Measurements from ENCODE around the gene ZC3H7A. TPM values are rescaled to one million over a fixed set of nuclear protein-coding genes. Genes with fewer than 3 reads are reported as not detected.

ZC3H7A gene
- total and polyA plus RNA-seq, 7 donors: 11.7 to 69.6 (median 30.7) TPM

- peaks cover 0 to 18% of the 10 kb centered on the region in 2 donors for H3K36me3 ChIP-seq (ENCODE audit: insufficient read depth in 1 of 2, low read depth in 1 of 2)
- intact Hi-C loops (cut with DNase I): no loop called here
- peak overlapping the region; percentile 99 for H3K4me3 ChIP-seq
- no peak for ATAC-seq
- WGBS, 3 donors: 17 to 32% (median 19%) methylated on average over 2 of the region's 2 CpGs
- no peak for TF ChIP-seq CTCF (IDR thresholded peaks at IDR 0.05)
- H3K27ac ChIP-seq: peak overlapping the region; percentile 98
- H3K4me1 ChIP-seq: peaks cover 72% of the 10 kb centered on the region
- no peaks in the 10 kb centered on the region for H3K9me3 ChIP-seq
- no peak for DNase-seq
- no peaks in the 10 kb centered on the region for H3K27me3 ChIP-seq (ENCODE audit: insufficient read depth in 3 of 3, low read length in 2 of 3)
Observed at GRCh38 chr16:11794447-11794846, 2.6 kb downstream of the ZC3H7A start.

- peak overlapping the region; percentile 98 for H3K27ac ChIP-seq
Observed at GRCh38 chr16:11793840-11794239, 3.2 kb downstream of the ZC3H7A start.

GRCh38 chr16:11792410-11793241 is 4.4 kb downstream of the ZC3H7A start:
- no peaks in the 10 kb centered on the region for H3K9me3 ChIP-seq
- intact Hi-C loops (cut with DNase I): no loop called here
- H3K27me3 ChIP-seq (ENCODE audit: insufficient read depth in 3 of 3, low read length in 2 of 3): no peaks in the 10 kb centered on the region
- peak; percentile 59 to 73 for DNase-seq
- peak overlapping the region; percentile 20 for H3K4me3 ChIP-seq
- peak; percentile 53 to 78 (median 72) for ATAC-seq
- peak overlapping the region; percentile 98 for H3K27ac ChIP-seq
- TF ChIP-seq CTCF (IDR thresholded peaks at IDR 0.05): no peak
- H3K36me3 ChIP-seq (ENCODE audit: insufficient read depth in 1 of 2, low read depth in 1 of 2): peaks cover 0 to 20% of the 10 kb centered on the region in 2 donors
- 27 to 30% (median 28%) methylated on average over 7 of the region's 7 CpGs for WGBS, 3 donors
- peaks cover 70% of the 10 kb centered on the region for H3K4me1 ChIP-seq

More at GRCh38 chr16:11793840-11794239, 3.2 kb downstream of the ZC3H7A start:
- 47 to 75% (median 54%) methylated on average over 7 of the region's 7 CpGs for WGBS, 3 donors
- H3K4me3 ChIP-seq: peak overlapping the region; percentile 99
- DNase-seq: no peak
- no peak for ATAC-seq
- H3K27me3 ChIP-seq (ENCODE audit: insufficient read depth in 3 of 3, low read length in 2 of 3): no peaks in the 10 kb centered on the region
- intact Hi-C loops (cut with DNase I): no loop called here
- TF ChIP-seq CTCF (IDR thresholded peaks at IDR 0.05): no peak
- H3K4me1 ChIP-seq: peaks cover 67% of the 10 kb centered on the region
- peaks cover 0 to 18% of the 10 kb centered on the region in 2 donors for H3K36me3 ChIP-seq (ENCODE audit: insufficient read depth in 1 of 2, low read depth in 1 of 2)
- H3K9me3 ChIP-seq: no peaks in the 10 kb centered on the region

GRCh38 chr16:11791144-11791828 is 5.8 kb downstream of the ZC3H7A start:
- Histone ChIP-seq H3K36me3 (ENCODE audit: insufficient read depth in 1 of 2, low read depth in 1 of 2) (peaks cover 0 to 27% of the 10 kb centered on the region in 2 donors), H3K4me1 (peaks cover 71% of the 10 kb centered on the region), H3K9me3 (no peaks in the 10 kb centered on the region), H3K27me3 (ENCODE audit: insufficient read depth in 3 of 3, low read length in 2 of 3) (no peaks in the 10 kb centered on the region), H3K27ac (peak overlapping the region; percentile 98), H3K4me3 (peak overlapping the region; percentile 19)
- no peak for TF ChIP-seq CTCF (IDR thresholded peaks at IDR 0.05)
- 71 to 84% (median 74%) methylated on average over 8 of the region's 8 CpGs for WGBS, 3 donors
- DNase-seq: no peak
- intact Hi-C loops (cut with DNase I): no loop called here
- peak in 1 of 4 donors; percentile 15 for ATAC-seq
